Keratinocyte (primary cell): Measurements from ENCODE around the gene ATG4B. TPM values are rescaled to one million over a fixed set of nuclear protein-coding genes. Genes with fewer than 3 reads are reported as not detected.

ENCODE experiments used
- DNase-seq: peaks from one replicate; pipeline ENCODE4 v3.0.0-alpha.2; 2011; ENCODE audit warnings: low read depth, missing footprints, low spot score
- FAIRE-seq: peaks from 2 replicates; lab custom pipeline; 2011; peaks lifted over from hg19 to GRCh38; lab: Jason Lieb, UNC
- H2AFZ ChIP-seq: 2 replicates; pipeline ENCODE4 v1.6.0; 2012; ENCODE audit warnings: low read length, control low read depth, inconsistent platforms; ENCODE audit not compliant: control insufficient read depth
- H3K27ac ChIP-seq: 2 replicates; pipeline ENCODE4 v1.5.1; 2011; ENCODE audit warnings: low read length; ENCODE audit not compliant: control insufficient read depth, insufficient read depth
- H3K27me3 ChIP-seq: 3 replicates; pipeline ENCODE4 v1.6.0; 2011; ENCODE audit warnings: low read length; ENCODE audit not compliant: control insufficient read depth, insufficient read depth; ENCODE audit errors: extremely low read depth
- H3K36me3 ChIP-seq, 2 experiments: 2 replicates in 1 of 2; 3 replicates in 1 of 2; pipeline ENCODE4 v1.5.1; 2011; ENCODE audit warnings: low read length in 2 of 2, mild to moderate bottlenecking in 1 of 2; ENCODE audit not compliant: control insufficient read depth in 2 of 2, insufficient read depth in 2 of 2; ENCODE audit errors: extremely low read depth in 1 of 2
- H3K4me1 ChIP-seq: 3 replicates; pipeline ENCODE4 v1.5.1; 2011; ENCODE audit warnings: low read length; ENCODE audit not compliant: control insufficient read depth, insufficient read depth; ENCODE audit errors: extremely low read depth
- H3K4me2 ChIP-seq: 3 replicates; pipeline ENCODE4 v1.6.0; 2011; ENCODE audit warnings: low read depth, low read length; ENCODE audit not compliant: control insufficient read depth, insufficient read depth; ENCODE audit errors: extremely low read depth
- H3K4me3 ChIP-seq, 3 experiments: fragments of 200-600 bp in 1 of 3; sonication (generic) in 1 of 3; 2 replicates in 2 of 3; 3 replicates in 1 of 3; pipeline ENCODE4 v1.5.1; 2011 to 2016; ENCODE audit warnings: low read length in 3 of 3, mild to moderate bottlenecking in 3 of 3, control low read depth in 2 of 3, inconsistent platforms in 1 of 3, low read depth in 1 of 3, mixed read lengths in 1 of 3, mixed run types in 1 of 3, moderate library complexity in 1 of 3; ENCODE audit not compliant: control insufficient read depth in 2 of 3, insufficient read depth in 2 of 3; ENCODE audit errors: extremely low read depth in 1 of 3
- H3K79me2 ChIP-seq: 2 replicates; pipeline ENCODE4 v1.6.0; 2012; ENCODE audit warnings: low read length; ENCODE audit not compliant: control insufficient read depth, insufficient read depth
- H3K9ac ChIP-seq: 3 replicates; pipeline ENCODE4 v1.6.0; 2011; ENCODE audit warnings: low read length; ENCODE audit not compliant: control insufficient read depth, insufficient read depth; ENCODE audit errors: extremely low read depth
- H3K9me1 ChIP-seq: 3 replicates; pipeline ENCODE4 v1.6.0; 2011; ENCODE audit warnings: low read length; ENCODE audit not compliant: control insufficient read depth, insufficient read depth; ENCODE audit errors: extremely low read depth
- H3K9me3 ChIP-seq: 2 replicates; pipeline ENCODE4 v1.5.1; 2012; ENCODE audit warnings: low read depth, low read length; ENCODE audit not compliant: control insufficient read depth
- H4K20me1 ChIP-seq: 3 replicates; pipeline ENCODE4 v1.6.0; 2011; ENCODE audit warnings: low read length; ENCODE audit not compliant: control insufficient read depth, insufficient read depth; ENCODE audit errors: extremely low read depth
- EZH2 ChIP-seq: IDR thresholded peaks from one replicate; pipeline ENCODE4 v1.6.1; 2012; ENCODE audit warnings: inconsistent platforms, mild to moderate bottlenecking, low read length, moderate library complexity
- dilution Hi-C: fragments of 300-500 bp; cut with MboI; formaldehyde crosslinking; loops from one replicate; pipeline ENCODE4 v1.7.0; 2020; ENCODE audit warnings: low sequenced_read_pairs; ENCODE audit not compliant: extremely low pct_ligation_motif_present
- polyA plus RNA-seq, 5 experiments: library from polyadenylated mRNA; depleted of rRNA in 3 of 5; stranded (reverse) in 3 of 5; stranded (forward) in 1 of 5; unstranded in 1 of 5; fragments of >200 nt; gene quantifications; 1 replicate in 1 of 5; 2 replicates in 3 of 5; 3 replicates in 1 of 5; pipeline versions ENCODE4 v1.2.1 to v1.2.3, GENCODE V29; 2011 to 2012; ENCODE audit warnings: missing spikeins in 2 of 5, low read depth in 1 of 5, low replicate concordance in 1 of 5
- TF ChIP-seq, protein P1 (sequence below), 3 experiments: IDR thresholded peaks in 1 of 3; conservative IDR thresholded peaks in 1 of 3; optimal IDR thresholded peaks in 1 of 3; 2 replicates in 2 of 3; 3 replicates in 1 of 3; pipeline versions ENCODE3 to v1.5.1; 2011; ENCODE audit warnings: low read length in 3 of 3, mild to moderate bottlenecking in 3 of 3, moderate library complexity in 2 of 3, control low read depth in 1 of 3, inconsistent platforms in 1 of 3; ENCODE audit not compliant: insufficient read depth in 2 of 3; ENCODE audit errors: extremely low read depth in 1 of 3

ATG4B gene
- polyA plus RNA-seq, 1 donor (not counting 4 experiments of a cell fraction or from before 2014, with no cell fraction given): 69.0 TPM

DNA sequence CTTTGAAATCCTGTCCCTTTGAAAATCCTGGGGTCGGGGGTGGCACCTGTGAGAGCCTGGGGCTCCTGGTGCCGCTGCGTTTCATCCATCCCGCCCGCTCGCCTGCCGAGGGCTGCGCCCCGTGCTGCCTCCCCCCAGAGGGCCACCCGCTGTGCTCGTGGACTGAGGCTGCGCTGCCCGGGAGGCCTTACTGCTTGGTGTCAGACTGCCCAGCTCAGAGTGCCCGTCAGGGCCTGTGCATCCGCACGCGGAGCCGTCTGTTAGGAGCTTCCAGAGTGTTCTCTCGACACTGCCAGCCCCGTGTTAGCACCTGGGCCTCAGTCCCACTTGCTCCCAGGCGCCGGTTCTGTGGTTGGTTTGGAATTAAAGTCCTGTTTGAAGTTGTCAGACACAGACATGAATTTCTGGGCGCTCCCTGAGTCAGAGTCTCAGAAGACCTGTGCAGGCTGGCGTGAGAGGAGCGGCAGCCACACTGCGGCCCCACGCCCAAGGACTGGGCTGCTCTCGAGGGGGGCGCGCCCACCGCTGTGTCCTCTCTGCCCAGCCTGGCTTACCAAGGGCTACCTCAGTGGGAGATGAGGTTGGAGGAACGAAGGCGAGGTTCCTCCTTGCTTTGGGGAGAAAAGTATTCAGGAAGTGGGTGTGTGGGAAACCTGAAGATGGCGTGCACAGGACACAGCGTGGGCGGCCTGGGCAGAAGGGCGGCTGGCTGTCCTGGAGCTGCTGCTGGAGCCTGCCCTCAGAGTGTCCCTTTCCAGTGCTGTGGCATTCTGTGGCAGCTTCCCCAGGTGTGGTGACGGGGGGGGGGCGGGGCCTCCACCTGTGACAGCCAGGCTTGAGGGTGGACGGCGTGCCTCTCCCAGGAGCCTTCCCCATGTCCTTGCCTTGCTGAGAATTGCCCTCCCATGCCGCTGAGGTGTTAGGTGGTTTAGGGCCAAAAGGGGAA lies 35.0 kb downstream of the ATG4B start:
- H3K9me1 ChIP-seq: no peaks in the 10 kb centered on the region
- no peaks in the 10 kb centered on the region for H3K4me1 ChIP-seq
- TF ChIP-seq, protein P1, sequence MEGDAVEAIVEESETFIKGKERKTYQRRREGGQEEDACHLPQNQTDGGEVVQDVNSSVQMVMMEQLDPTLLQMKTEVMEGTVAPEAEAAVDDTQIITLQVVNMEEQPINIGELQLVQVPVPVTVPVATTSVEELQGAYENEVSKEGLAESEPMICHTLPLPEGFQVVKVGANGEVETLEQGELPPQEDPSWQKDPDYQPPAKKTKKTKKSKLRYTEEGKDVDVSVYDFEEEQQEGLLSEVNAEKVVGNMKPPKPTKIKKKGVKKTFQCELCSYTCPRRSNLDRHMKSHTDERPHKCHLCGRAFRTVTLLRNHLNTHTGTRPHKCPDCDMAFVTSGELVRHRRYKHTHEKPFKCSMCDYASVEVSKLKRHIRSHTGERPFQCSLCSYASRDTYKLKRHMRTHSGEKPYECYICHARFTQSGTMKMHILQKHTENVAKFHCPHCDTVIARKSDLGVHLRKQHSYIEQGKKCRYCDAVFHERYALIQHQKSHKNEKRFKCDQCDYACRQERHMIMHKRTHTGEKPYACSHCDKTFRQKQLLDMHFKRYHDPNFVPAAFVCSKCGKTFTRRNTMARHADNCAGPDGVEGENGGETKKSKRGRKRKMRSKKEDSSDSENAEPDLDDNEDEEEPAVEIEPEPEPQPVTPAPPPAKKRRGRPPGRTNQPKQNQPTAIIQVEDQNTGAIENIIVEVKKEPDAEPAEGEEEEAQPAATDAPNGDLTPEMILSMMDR (optimal IDR thresholded peaks at IDR 0.05 in 1 of 3, IDR thresholded peaks at IDR 0.05 in 1 of 3, conservative IDR thresholded peaks at IDR 0.05 in 1 of 3; ENCODE audit: extremely low read depth in 1 of 3, insufficient read depth in 2 of 3, low read length in 3 of 3): no peak
- TF ChIP-seq EZH2: no peak
- no peak overlapping the region for H3K4me2 ChIP-seq
- FAIRE-seq: no peak
- H4K20me1 ChIP-seq: no peaks in the 10 kb centered on the region
- no peak overlapping the region for H3K4me3 ChIP-seq
- no peak overlapping the region for H3K27ac ChIP-seq
- no peaks in the 10 kb centered on the region for H3K79me2 ChIP-seq
- no peaks in the 10 kb centered on the region for H3K9me3 ChIP-seq
- H3K9ac ChIP-seq: no peak overlapping the region
- no peaks in the 10 kb centered on the region for H3K27me3 ChIP-seq
- H2AFZ ChIP-seq: no peak overlapping the region
- H3K36me3 ChIP-seq: peaks cover 35 to 36% of the 10 kb centered on the region in 2 experiments
- DNase-seq: no peak
- dilution Hi-C loops: no loop called here

DNA sequence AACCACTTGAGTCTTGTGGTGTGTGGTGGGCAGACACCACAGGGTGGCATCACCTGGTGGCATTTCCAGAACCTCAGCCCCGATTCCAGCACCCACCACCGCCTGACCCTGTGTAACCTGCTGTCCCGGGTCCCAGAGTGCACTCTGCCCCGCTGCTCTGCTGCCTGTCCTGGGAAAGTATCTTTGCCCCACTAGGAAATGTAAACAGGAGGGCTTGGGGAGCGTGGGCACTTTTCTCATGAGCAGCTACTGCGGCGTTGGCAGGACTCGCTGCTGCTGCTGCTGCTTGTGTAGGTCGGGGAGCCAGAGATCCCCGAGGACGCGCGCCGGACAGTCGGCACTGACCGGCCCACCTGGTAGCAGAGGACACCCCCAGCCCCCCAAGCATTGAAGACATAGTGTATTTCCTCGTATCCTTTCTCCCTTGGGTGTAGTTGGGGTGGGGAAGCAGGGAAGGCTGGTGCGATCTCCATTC lies 35.7 kb downstream of the ATG4B start:
- Histone ChIP-seq H3K4me2 (no peak overlapping the region), H3K36me3 (peaks cover 31 to 35% of the 10 kb centered on the region in 2 experiments), H3K27me3 (no peaks in the 10 kb centered on the region), H3K4me3 (no peak overlapping the region), H2AFZ (no peak overlapping the region), H3K79me2 (no peaks in the 10 kb centered on the region), H3K9ac (no peak overlapping the region), H3K4me1 (no peaks in the 10 kb centered on the region), H4K20me1 (no peaks in the 10 kb centered on the region), H3K9me1 (no peaks in the 10 kb centered on the region), H3K27ac (no peak overlapping the region), H3K9me3 (no peaks in the 10 kb centered on the region)
- dilution Hi-C loops: no loop called here
- no peak for DNase-seq
- no peak for FAIRE-seq
- TF ChIP-seq, protein P1 (optimal IDR thresholded peaks at IDR 0.05 in 1 of 3, IDR thresholded peaks at IDR 0.05 in 1 of 3, conservative IDR thresholded peaks at IDR 0.05 in 1 of 3; ENCODE audit: extremely low read depth in 1 of 3, insufficient read depth in 2 of 3, low read length in 3 of 3): no peak
- TF ChIP-seq EZH2: no peak
